Endothelial cell of umbilical vein (primary cell): ENCODE results near the gene TK2. TPM values are rescaled to one million over a fixed set of nuclear protein-coding genes. Genes with fewer than 3 reads are reported as not detected.

Source experiments
- BruUV-seq: library from RNA; stranded (reverse); fragments of 400-500 nt; replicated peaks from 2 replicates; lab custom pipeline; 2021; lab: Mats Ljungman, UMichigan
- CTCF ChIA-PET: fragments of 300-600, 350-600 bp; sonication (Branson Sonifier 250); formaldehyde crosslinking; loops from one replicate; lab custom pipeline; 2021; ENCODE audit warnings: antibody characterized with exemption, inconsistent platforms; lab: Charles Lee
- POLR2A ChIA-PET: fragments of 300-600, 350-600 bp; sonication (Branson Sonifier 250); formaldehyde crosslinking; loops from one replicate; lab custom pipeline; 2021; ENCODE audit warnings: antibody characterized with exemption, inconsistent platforms; lab: Charles Lee
- DNase-seq: peaks from one replicate; pipeline ENCODE4 v3.0.0-alpha.2; 2011; ENCODE audit warnings: low read depth, low spot score
- FAIRE-seq: peaks from 2 replicates; lab custom pipeline; 2011; peaks lifted over from hg19 to GRCh38; lab: Jason Lieb, UNC
- H2AFZ ChIP-seq: 2 replicates; pipeline ENCODE4 v1.6.0; 2012; ENCODE audit warnings: low read depth, low read length, control low read depth, inconsistent platforms
- H3K27ac ChIP-seq: 2 replicates; pipeline ENCODE4 v1.5.1; 2011; ENCODE audit warnings: low read depth, mild to moderate bottlenecking, control low read depth, low read length, moderate library complexity; ENCODE audit not compliant: insufficient read depth
- H3K27me3 ChIP-seq, 2 experiments: 2 replicates each; pipeline versions ENCODE4 v1.6.0 to v1.6.1; 2011; ENCODE audit warnings: low read length in 2 of 2, mixed read lengths in 1 of 2; ENCODE audit not compliant: control insufficient read depth in 2 of 2, insufficient read depth in 2 of 2
- H3K36me3 ChIP-seq, 2 experiments: 2 replicates in 1 of 2; 3 replicates in 1 of 2; pipeline ENCODE4 v1.5.1; 2011; ENCODE audit warnings: low read length in 2 of 2, mild to moderate bottlenecking in 1 of 2, moderate library complexity in 1 of 2; ENCODE audit not compliant: control insufficient read depth in 2 of 2, insufficient read depth in 2 of 2; ENCODE audit errors: extremely low read depth in 1 of 2
- H3K4me1 ChIP-seq: 3 replicates; pipeline ENCODE4 v1.5.1; 2011; ENCODE audit warnings: mild to moderate bottlenecking, low read length; ENCODE audit not compliant: control insufficient read depth, insufficient read depth; ENCODE audit errors: extremely low read depth
- H3K4me2 ChIP-seq: 2 replicates; pipeline ENCODE4 v1.6.1; 2011; ENCODE audit warnings: low read length, control low read depth, mixed read lengths; ENCODE audit not compliant: insufficient read depth
- H3K4me3 ChIP-seq, 3 experiments: fragments of 200-600 bp in 1 of 3; sonication (generic), shearing (Covaris generic) in 1 of 3; replicated peaks in 1 of 3; 2 replicates each; pipeline ENCODE4 v1.5.1; 2011 to 2016; ENCODE audit warnings: control low read depth in 3 of 3, low read length in 3 of 3, mild to moderate bottlenecking in 2 of 3, inconsistent platforms in 1 of 3, low read depth in 1 of 3, moderate library complexity in 1 of 3; ENCODE audit not compliant: insufficient read depth in 1 of 3
- H3K79me2 ChIP-seq: 2 replicates; pipeline ENCODE4 v1.6.0; 2012; ENCODE audit warnings: low read length, inconsistent platforms; ENCODE audit not compliant: control insufficient read depth, insufficient read depth
- H3K9ac ChIP-seq: replicated peaks from 2 replicates; pipeline ENCODE3; 2011; ENCODE audit warnings: low read length, control low read depth; ENCODE audit not compliant: insufficient read depth; ENCODE audit errors: extremely low read depth
- H3K9me1 ChIP-seq: replicated peaks from 3 replicates; pipeline ENCODE4 v1.6.0; 2011; ENCODE audit warnings: mild to moderate bottlenecking, low read length; ENCODE audit not compliant: control insufficient read depth, insufficient read depth; ENCODE audit errors: extremely low read depth
- H3K9me3 ChIP-seq: replicated peaks from 2 replicates; pipeline ENCODE4 v1.5.1; 2012; ENCODE audit warnings: low read length, inconsistent platforms; ENCODE audit not compliant: control insufficient read depth, insufficient read depth
- H4K20me1 ChIP-seq: replicated peaks from 2 replicates; pipeline ENCODE3; 2011; ENCODE audit warnings: mild to moderate bottlenecking, low read length; ENCODE audit not compliant: control insufficient read depth, insufficient read depth; ENCODE audit errors: extremely low read depth
- CTCF ChIP-seq, 2 donors: IDR thresholded peaks; 1 replicate in 1 of 2; 2 replicates in 1 of 2; pipeline ENCODE4 v1.5.1; 2011; ENCODE audit warnings: low read length in 2 of 2, mild to moderate bottlenecking in 2 of 2, moderate library complexity in 2 of 2, control low read depth in 1 of 2, inconsistent platforms in 1 of 2, low read depth in 1 of 2; ENCODE audit not compliant: insufficient read depth in 1 of 2; ENCODE audit errors: extremely low read depth in 1 of 2
- EZH2 ChIP-seq: IDR thresholded peaks from 2 replicates; pipeline ENCODE4 v1.6.1; 2012; ENCODE audit warnings: borderline replicate concordance, low read depth, mild to moderate bottlenecking, moderate library complexity, low read length, inconsistent platforms; ENCODE audit not compliant: severe bottlenecking
- FOS ChIP-seq: IDR thresholded peaks from 2 replicates; pipeline ENCODE4 v1.6.1; 2011; ENCODE audit warnings: mild to moderate bottlenecking, low read length, moderate library complexity, borderline replicate concordance; ENCODE audit not compliant: insufficient read depth
- GATA2 ChIP-seq: IDR thresholded peaks from 2 replicates; pipeline ENCODE4 v1.7.0; 2011; ENCODE audit warnings: low read depth, mild to moderate bottlenecking, moderate library complexity, mixed read lengths, low read length; ENCODE audit not compliant: insufficient read length, insufficient read depth
- JUN ChIP-seq: IDR thresholded peaks from 2 replicates; pipeline ENCODE4 v1.6.1; 2011; ENCODE audit warnings: borderline replicate concordance, low read depth; ENCODE audit not compliant: insufficient read length, insufficient read depth
- MAX ChIP-seq: IDR thresholded peaks from 2 replicates; pipeline ENCODE4 v1.6.1; 2011; ENCODE audit not compliant: insufficient read depth, insufficient read length
- MYC ChIP-seq: IDR thresholded peaks from one replicate; pipeline ENCODE4 v1.6.1; 2011; ENCODE audit warnings: mild to moderate bottlenecking, low read depth, low read length
- POLR2AphosphoS5 ChIP-seq: IDR thresholded peaks from 2 replicates; pipeline ENCODE4 v1.6.1; 2012; ENCODE audit warnings: low read depth, mild to moderate bottlenecking, control low read depth, low read length, moderate library complexity; ENCODE audit not compliant: insufficient read depth
- dilution Hi-C: fragments of 300-500 bp; cut with MboI; formaldehyde crosslinking; loops from one replicate; pipeline ENCODE4 v1.15.0; 2019; ENCODE audit warnings: low sequenced_read_pairs; ENCODE audit not compliant: extremely low pct_ligation_motif_present
- intact Hi-C: fragments of 100-400 bp; cut with micrococcal nuclease; formaldehyde crosslinking; loops from one replicate; pipeline ENCODE4 v1.10.0; 2022
- polyA plus RNA-seq, 4 experiments: library from polyadenylated mRNA; depleted of rRNA in 3 of 4; stranded (reverse) in 3 of 4; unstranded in 1 of 4; fragments of >200 nt; gene quantifications; 2 replicates each; pipeline versions ENCODE4 v1.2.1 to v1.2.3, GENCODE V29; 2011 to 2012; ENCODE audit warnings: missing spikeins in 1 of 4
- total RNA-seq: library from RNA; stranded (reverse); gene quantifications from 2 replicates; pipeline ENCODE4 v1.2.3, GENCODE V29; 2021

The TK2 gene
- total and polyA plus RNA-seq, 2 donors (not counting 3 experiments of a cell fraction or from before 2014, with no cell fraction given): 12.1 to 25.2 TPM

DNA sequence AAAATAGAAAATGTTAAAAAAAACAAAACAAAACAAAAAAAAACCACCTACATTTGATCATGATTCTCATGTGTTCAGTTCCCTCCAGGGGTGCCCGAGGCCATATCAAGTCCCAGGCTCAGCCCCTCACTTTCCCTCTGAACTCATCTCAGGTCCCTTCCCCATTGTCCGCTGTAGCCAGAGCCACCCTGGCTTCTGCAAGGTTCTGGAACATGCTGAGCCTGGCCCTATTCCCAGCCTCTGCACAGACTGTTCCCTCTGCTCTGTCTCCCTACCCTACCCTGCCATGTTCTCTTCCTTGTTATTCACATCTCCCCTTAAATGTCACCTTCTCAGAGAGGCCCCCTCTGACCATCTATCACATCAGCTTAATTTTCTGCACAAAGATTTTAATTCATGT lies 46.9 kb downstream of the TK2 start:
- Histone ChIP-seq H3K4me1 (peaks cover 3% of the 10 kb centered on the region), H3K4me3 (no peak overlapping the region), H3K9ac (no peak overlapping the region), H3K36me3 (no peaks in the 10 kb centered on the region), H2AFZ (no peak overlapping the region), H3K27me3 (no peaks in the 10 kb centered on the region), H4K20me1 (no peaks in the 10 kb centered on the region), H3K4me2 (no peak overlapping the region), H3K9me1 (no peaks in the 10 kb centered on the region), H3K79me2 (no peaks in the 10 kb centered on the region), H3K9me3 (no peaks in the 10 kb centered on the region), H3K27ac (no peak overlapping the region)
- dilution Hi-C loops (no loop called here), intact Hi-C loops (no loop called here)
- ChIA-PET POLR2A (no interaction called here), CTCF (interaction anchor here (1.0 to 1.1 kb wide), 2 partner anchors 13 to 106 kb away, joined by 3 read pairs; no protein-coding TSS in a partner anchor)
- FAIRE-seq: no peak
- TF ChIP-seq JUN (no peak), FOS (no peak), POLR2AphosphoS5 (no peak), MYC (no peak), MAX (no peak)
- BruUV-seq: no TSS peak
- DNase-seq: no peak

- intact Hi-C loops: no loop called here
- Histone ChIP-seq H3K4me3 (no peak overlapping the region), H3K9ac (no peak overlapping the region), H2AFZ (no peak overlapping the region), H3K79me2 (no peaks in the 10 kb centered on the region), H3K27me3 (no peaks in the 10 kb centered on the region), H3K9me3 (no peaks in the 10 kb centered on the region), H3K4me1 (no peaks in the 10 kb centered on the region), H3K4me2 (no peak overlapping the region), H4K20me1 (no peaks in the 10 kb centered on the region), H3K9me1 (no peaks in the 10 kb centered on the region), H3K27ac (no peak overlapping the region), H3K36me3 (no peaks in the 10 kb centered on the region)
- no TSS peak for BruUV-seq
- FAIRE-seq (no peak), DNase-seq (no peak)
- ChIA-PET CTCF (interaction anchor here (1.0 to 1.1 kb wide), 4 partner anchors 9 to 106 kb away, joined by 3 read pairs; no protein-coding TSS in a partner anchor), POLR2A (no interaction called here)
- dilution Hi-C loops: no loop called here
- no peak for TF ChIP-seq EZH2
- TF ChIP-seq CTCF (IDR thresholded peaks at IDR 0.05; ENCODE audit: extremely low read depth in 1 of 2, insufficient read depth in 1 of 2, low read depth in 1 of 2, low read length in 2 of 2): no peak
- TF ChIP-seq GATA2: no peak
Observed at GRCh38 chr16:66502020-66502913, 47.7 kb downstream of the TK2 start.
